Smooth muscle cell of the brain vasculature (primary cell): Measurements from ENCODE around the gene NXPH1.

ENCODE experiments used
- DNase-seq: peaks from one replicate; pipeline ENCODE4 v3.0.0-alpha.2; 2012; ENCODE audit warnings: low read depth, low spot score

The NXPH1 gene

GRCh38 chr7:8433477-8434289, at the start of gene NXPH1:
TSS of gene NXPH1 (plus strand) at chr7:8433609.
- no peak for DNase-seq

GRCh38 chr7:8384901-8385300, 48.5 kb upstream of the NXPH1 start:
- DNase-seq = no peak

GRCh38 chr7:8386926-8387550, 46.4 kb upstream of the NXPH1 start:
- DNase-seq = no peak

GRCh38 chr7:8387551-8388256, 45.7 kb upstream of the NXPH1 start:
- no peak for DNase-seq

GRCh38 chr7:8388257-8388625, 45.2 kb upstream of the NXPH1 start:
- no peak for DNase-seq

GRCh38 chr7:8389593-8390261, 43.7 kb upstream of the NXPH1 start:
- no peak for DNase-seq

GRCh38 chr7:8390262-8390626, 43.2 kb upstream of the NXPH1 start:
- DNase-seq = no peak

GRCh38 chr7:8391353-8392062, 41.9 kb upstream of the NXPH1 start:
- DNase-seq = no peak

GRCh38 chr7:8396294-8396693, 37.1 kb upstream of the NXPH1 start:
- DNase-seq = no peak

- DNase-seq = no peak
Measured at GRCh38 chr7:8408871-8409270, 24.5 kb upstream of the NXPH1 start.

GRCh38 chr7:8411103-8411502, 22.3 kb upstream of the NXPH1 start:
- DNase-seq = no peak

GRCh38 chr7:8413600-8413999, 19.8 kb upstream of the NXPH1 start:
- DNase-seq = no peak

- DNase-seq = peak; percentile 10
Measured at GRCh38 chr7:8418629-8419245, 14.7 kb upstream of the NXPH1 start.

- no peak for DNase-seq
Measured at GRCh38 chr7:8422177-8422576, 11.2 kb upstream of the NXPH1 start.

GRCh38 chr7:8423057-8423456, 10.4 kb upstream of the NXPH1 start:
- no peak for DNase-seq

GRCh38 chr7:8425223-8425622, 8.2 kb upstream of the NXPH1 start:
- DNase-seq = no peak

GRCh38 chr7:8430643-8431042, 2.8 kb upstream of the NXPH1 start:
- DNase-seq = no peak

GRCh38 chr7:8434290-8435002, 1.0 kb downstream of the NXPH1 start:
- no peak for DNase-seq

GRCh38 chr7:8435095-8435494, 1.7 kb downstream of the NXPH1 start:
- no peak for DNase-seq
